ENCODE results near the gene GPR152. TPM values are rescaled to one million over a fixed set of nuclear protein-coding genes. Genes with fewer than 3 reads are reported as not detected.

GPR152 gene
- total and polyA plus RNA-seq, 7 experiments from 2014 or later: 1.4 to 1.5 TPM; not detected in 5

DNA sequence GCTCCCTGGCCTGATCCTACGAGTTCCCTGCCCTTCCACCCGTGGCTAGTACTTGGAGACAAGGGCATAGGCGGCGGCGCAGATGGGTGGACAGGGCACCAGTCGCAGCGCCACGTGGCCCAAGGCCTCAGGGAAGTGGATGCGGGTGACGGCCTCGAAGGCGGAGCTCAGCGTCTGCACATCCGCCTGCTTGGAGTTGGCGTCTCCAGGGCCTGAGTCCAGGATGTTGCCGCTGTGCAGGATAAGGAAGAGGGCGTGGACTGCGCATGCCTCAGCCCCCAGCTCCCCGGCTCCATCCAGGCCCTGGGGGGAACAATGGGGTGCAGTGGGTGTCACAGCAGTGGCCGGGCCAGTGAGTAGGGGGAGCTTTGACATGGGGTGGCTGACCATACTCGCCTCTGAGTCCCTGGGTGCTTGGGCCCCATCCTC lies 46.0 kb upstream of the GPR152 start:
- no peaks in the 10 kb centered on the region for H3K27me3 Mint-ChIP-seq
- H3K4me3 Mint-ChIP-seq: no peak overlapping the region
- no peaks in the 10 kb centered on the region for H3K27me3 ChIP-seq (ENCODE audit: control insufficient read depth in 2 of 2, insufficient read depth in 2 of 2, low read length in 2 of 2)
- H3K9me3 ChIP-seq (ENCODE audit: control insufficient read depth in 2 of 3, low read length in 3 of 3): no peaks in the 10 kb centered on the region
- H3K36me3 ChIP-seq (ENCODE audit: control insufficient read depth in 2 of 3, insufficient read depth in 3 of 3, low read length in 3 of 3): peaks cover under 1 to 80% (median 6%) of the 10 kb centered on the region in 3 experiments
- H3K9me3 Mint-ChIP-seq: peaks cover 0 to 3% (median 0%) of the 10 kb centered on the region in 11 donors
- peaks cover 10 to 21% (median 18%) of the 10 kb centered on the region in 7 donors for H3K4me1 Mint-ChIP-seq
- ChIA-PET CTCF (no interaction called here), POLR2A (interaction anchor here (0.6 to 1.8 kb wide), 3 partner anchors 22 to 98 kb away, joined by 3 to 7 read pairs (median 3); partner anchors contain the start of gene PTPRCAP)
- H3K27ac Mint-ChIP-seq: peak overlapping the region in 1 of 9 donors; percentile 62
- no peak overlapping the region for H3K27ac ChIP-seq (ENCODE audit: low read depth, low read length)
- no peak overlapping the region for H3K4me3 ChIP-seq (ENCODE audit: low read length)
- DNase-seq (no peak), ATAC-seq (no peak)
- intact Hi-C loops (cut with micrococcal nuclease): no loop called here
- H3K36me3 Mint-ChIP-seq: peaks cover 8 to 25% (median 11%) of the 10 kb centered on the region in 5 donors
- H3K4me1 ChIP-seq (ENCODE audit: control insufficient read depth in 2 of 2, insufficient read depth in 2 of 2, low read length in 2 of 2): peaks cover 5 to 8% of the 10 kb centered on the region in 2 donors

DNA sequence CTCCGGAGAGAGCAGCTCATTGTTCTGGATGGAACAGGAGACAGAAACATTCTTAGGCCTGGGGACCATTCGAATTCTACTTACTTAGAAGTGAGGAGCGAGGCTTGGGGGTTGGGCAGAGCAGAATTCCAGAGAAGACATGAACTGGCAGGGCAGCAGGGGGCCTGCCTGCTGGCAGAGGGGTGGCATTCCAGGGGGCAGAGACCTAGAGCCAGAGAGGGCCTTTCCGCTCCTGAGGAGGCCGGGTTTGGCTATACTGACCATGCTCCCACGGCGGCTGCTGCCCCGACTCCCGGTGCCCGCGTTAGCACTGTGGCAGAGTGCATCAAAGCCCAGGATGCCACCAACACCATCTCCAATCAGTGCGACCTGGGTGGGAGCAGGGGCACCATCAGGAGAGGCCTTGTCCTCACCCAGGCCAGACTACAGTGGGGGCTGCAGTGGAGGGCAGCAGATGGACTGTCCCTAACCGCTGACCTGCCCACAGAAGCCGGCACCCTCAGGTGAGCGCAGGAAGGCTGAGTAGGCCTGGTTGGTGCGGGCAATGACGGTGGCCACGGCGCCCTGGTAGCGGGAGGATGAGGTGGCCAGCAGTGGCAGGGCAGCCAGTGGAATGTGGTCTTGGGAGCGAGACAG lies 45.2 kb upstream of the GPR152 start:
- Histone ChIP-seq H3K27me3 (ENCODE audit: control insufficient read depth in 2 of 2, insufficient read depth in 2 of 2, low read length in 2 of 2) (no peaks in the 10 kb centered on the region), H3K9me3 (ENCODE audit: control insufficient read depth in 2 of 3, low read length in 3 of 3) (no peaks in the 10 kb centered on the region), H3K4me1 (ENCODE audit: control insufficient read depth in 2 of 2, insufficient read depth in 2 of 2, low read length in 2 of 2) (no peaks in the 10 kb centered on the region), H3K27ac (ENCODE audit: low read depth, low read length) (no peak overlapping the region), H3K4me3 (ENCODE audit: low read length) (no peak overlapping the region), H3K36me3 (ENCODE audit: control insufficient read depth in 2 of 3, insufficient read depth in 3 of 3, low read length in 3 of 3) (peaks cover 4 to 88% (median 6%) of the 10 kb centered on the region in 3 experiments)
- CTCF ChIA-PET: no interaction called here
- H3K27ac Mint-ChIP-seq: no peak overlapping the region
- H3K4me3 Mint-ChIP-seq: no peak overlapping the region
- POLR2A ChIA-PET: interaction anchor here (0.6 kb wide), 1 partner anchor 97 kb away, joined by 3 read pairs; no protein-coding TSS in a partner anchor
- peaks cover 0 to 3% (median 0%) of the 10 kb centered on the region in 11 donors for H3K9me3 Mint-ChIP-seq
- intact Hi-C loops (cut with micrococcal nuclease): no loop called here
- H3K4me1 Mint-ChIP-seq: peaks cover 10 to 15% (median 11%) of the 10 kb centered on the region in 7 donors
- ATAC-seq: no peak
- H3K36me3 Mint-ChIP-seq: peaks cover 8 to 21% (median 11%) of the 10 kb centered on the region in 5 donors
- DNase-seq: no peak
- H3K27me3 Mint-ChIP-seq: no peaks in the 10 kb centered on the region

DNA sequence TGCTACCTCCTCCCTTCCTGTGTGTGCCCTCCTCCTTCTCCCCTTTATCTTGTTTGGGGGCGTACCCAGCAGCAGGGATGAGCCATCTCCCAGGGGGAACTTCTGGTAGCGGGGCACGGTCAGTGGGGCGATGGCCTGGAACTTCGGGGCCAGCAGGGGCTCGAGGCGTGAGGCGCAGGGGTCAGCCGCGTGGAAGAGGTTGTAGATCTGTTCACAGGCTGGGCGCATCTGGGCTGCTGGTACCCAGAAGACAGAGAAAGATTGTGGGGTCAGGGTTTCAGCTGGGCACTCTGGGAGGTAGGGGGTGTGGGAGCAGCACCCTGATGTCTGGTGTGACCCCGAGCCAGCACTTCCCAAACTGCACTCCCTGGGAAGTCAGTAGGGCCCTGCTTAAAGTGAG lies 43.6 kb upstream of the GPR152 start:
- POLR2A ChIA-PET: interaction anchor here (1.2 to 1.7 kb wide), 2 partner anchors 59 to 93 kb away, joined by 3 to 6 read pairs; partner anchors contain the start of genes PTPRCAP and TBC1D10C
- H3K4me1 ChIP-seq (ENCODE audit: control insufficient read depth in 2 of 2, insufficient read depth in 2 of 2, low read length in 2 of 2): no peaks in the 10 kb centered on the region
- DNase-seq: no peak
- intact Hi-C loops (cut with micrococcal nuclease): no loop called here
- CTCF ChIA-PET: no interaction called here
- Mint-ChIP-seq H3K9me3 (peaks cover 0 to 3% (median 0%) of the 10 kb centered on the region in 11 donors), H3K27ac (peak overlapping the region in 4 of 9 donors; percentile 9 to 46 (median 16)), H3K36me3 (peaks cover 7 to 18% (median 10%) of the 10 kb centered on the region in 5 donors), H3K4me3 (no peak overlapping the region), H3K4me1 (peaks cover 6 to 10% (median 7%) of the 10 kb centered on the region in 7 donors), H3K27me3 (no peaks in the 10 kb centered on the region)
- no peaks in the 10 kb centered on the region for H3K9me3 ChIP-seq (ENCODE audit: control insufficient read depth in 2 of 3, low read length in 3 of 3)
- peaks cover 6 to 92% (median 7%) of the 10 kb centered on the region in 3 experiments for H3K36me3 ChIP-seq (ENCODE audit: control insufficient read depth in 2 of 3, insufficient read depth in 3 of 3, low read length in 3 of 3)
- H3K4me3 ChIP-seq (ENCODE audit: low read length): no peak overlapping the region
- no peak overlapping the region for H3K27ac ChIP-seq (ENCODE audit: low read depth, low read length)
- no peaks in the 10 kb centered on the region for H3K27me3 ChIP-seq (ENCODE audit: control insufficient read depth in 2 of 2, insufficient read depth in 2 of 2, low read length in 2 of 2)
- ATAC-seq: no peak

GRCh38 chr11:67495234-67496005 lies 42.9 kb upstream of the GPR152 start:
- no peak overlapping the region for H3K4me3 Mint-ChIP-seq
- peaks cover 0 to 14% (median 3%) of the 10 kb centered on the region in 5 donors for H3K36me3 Mint-ChIP-seq
- Histone ChIP-seq H3K27ac (ENCODE audit: low read depth, low read length) (no peak overlapping the region), H3K4me3 (ENCODE audit: low read length) (no peak overlapping the region), H3K27me3 (ENCODE audit: control insufficient read depth in 2 of 2, insufficient read depth in 2 of 2, low read length in 2 of 2) (no peaks in the 10 kb centered on the region), H3K4me1 (ENCODE audit: control insufficient read depth in 2 of 2, insufficient read depth in 2 of 2, low read length in 2 of 2) (no peaks in the 10 kb centered on the region), H3K9me3 (ENCODE audit: control insufficient read depth in 2 of 3, low read length in 3 of 3) (no peaks in the 10 kb centered on the region), H3K36me3 (ENCODE audit: control insufficient read depth in 2 of 3, insufficient read depth in 3 of 3, low read length in 3 of 3) (peaks cover 4 to 92% (median 7%) of the 10 kb centered on the region in 3 experiments)
- CTCF ChIA-PET: no interaction called here
- no peaks in the 10 kb centered on the region for H3K27me3 Mint-ChIP-seq
- intact Hi-C loops (cut with micrococcal nuclease): no loop called here
- peaks cover 0 to 4% (median under 1%) of the 10 kb centered on the region in 7 donors for H3K4me1 Mint-ChIP-seq
- DNase-seq: no peak
- POLR2A ChIA-PET: interaction anchor here (1.2 to 1.7 kb wide), 3 partner anchors 10 to 92 kb away, joined by 3 to 6 read pairs (median 5); partner anchors contain the start of genes PTPRCAP and TBC1D10C
- peaks cover 0 to 3% (median 0%) of the 10 kb centered on the region in 11 donors for H3K9me3 Mint-ChIP-seq
- ATAC-seq: no peak
- H3K27ac Mint-ChIP-seq: peak overlapping the region in 1 of 9 donors; percentile 52

DNA sequence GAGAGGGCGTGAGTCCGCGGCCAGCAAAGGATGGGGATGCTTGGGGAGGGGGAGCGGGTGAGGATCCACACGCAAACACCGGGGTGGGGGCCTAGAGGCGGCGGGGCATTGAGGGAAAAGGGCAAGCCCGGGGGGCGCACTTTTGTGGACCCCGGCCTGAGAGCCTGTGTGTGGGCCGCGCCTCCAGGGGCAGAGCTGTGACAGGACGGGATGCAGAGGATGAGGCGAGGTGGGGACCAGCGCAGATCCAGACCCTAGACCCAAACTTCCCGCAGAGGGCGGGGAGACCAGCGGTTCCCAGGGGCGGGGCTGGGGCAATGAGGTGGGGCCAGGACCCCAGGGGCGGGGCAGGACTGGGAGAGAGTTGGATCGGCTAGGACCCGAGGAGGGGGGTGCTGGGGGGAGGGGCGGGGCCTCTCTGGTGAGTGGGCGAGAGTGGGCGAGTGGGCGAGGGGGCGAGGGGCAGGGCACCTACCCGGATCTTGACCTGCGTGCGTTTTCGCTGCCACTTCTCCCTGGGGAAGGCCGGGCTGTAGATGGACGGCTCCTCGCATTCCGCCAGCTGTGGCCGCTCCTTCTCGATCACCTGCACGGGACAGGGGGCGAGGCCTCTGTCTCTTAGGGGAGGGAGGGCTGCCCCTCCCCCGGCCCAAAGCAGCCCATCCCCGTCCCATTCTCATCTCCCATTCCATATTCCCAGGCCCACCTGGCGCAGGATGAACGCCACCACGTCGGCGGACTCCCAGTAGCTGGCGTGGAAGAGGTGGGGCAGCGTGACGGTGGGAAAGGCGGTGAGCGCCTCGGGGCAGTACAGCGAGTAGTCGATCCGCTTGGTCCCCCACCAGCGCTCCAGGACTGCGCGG lies 42.1 kb upstream of the GPR152 start:
- Mint-ChIP-seq H3K27ac (no peak overlapping the region), H3K4me3 (no peak overlapping the region), H3K27me3 (no peaks in the 10 kb centered on the region), H3K4me1 (peaks cover 3 to 7% (median 4%) of the 10 kb centered on the region in 7 donors), H3K36me3 (peaks cover 3 to 16% (median 6%) of the 10 kb centered on the region in 5 donors), H3K9me3 (peaks cover 0 to 2% (median 0%) of the 10 kb centered on the region in 11 donors)
- no peak for DNase-seq
- Histone ChIP-seq H3K4me1 (ENCODE audit: control insufficient read depth in 2 of 2, insufficient read depth in 2 of 2, low read length in 2 of 2) (no peaks in the 10 kb centered on the region), H3K4me3 (ENCODE audit: low read length) (no peak overlapping the region), H3K9me3 (ENCODE audit: control insufficient read depth in 2 of 3, low read length in 3 of 3) (no peaks in the 10 kb centered on the region), H3K27me3 (ENCODE audit: control insufficient read depth in 2 of 2, insufficient read depth in 2 of 2, low read length in 2 of 2) (no peaks in the 10 kb centered on the region), H3K36me3 (ENCODE audit: control insufficient read depth in 2 of 3, insufficient read depth in 3 of 3, low read length in 3 of 3) (peaks cover 4 to 92% (median 15%) of the 10 kb centered on the region in 3 experiments), H3K27ac (ENCODE audit: low read depth, low read length) (no peak overlapping the region)
- intact Hi-C loops (cut with micrococcal nuclease): no loop called here
- ChIA-PET CTCF (no interaction called here), POLR2A (interaction anchor here (1.2 to 2.2 kb wide), 3 partner anchors 9 to 91 kb away, joined by 3 to 7 read pairs (median 5); partner anchors contain the start of gene TBC1D10C)
- ATAC-seq: no peak
